ENCODE data around the gene DCC. TPM values are rescaled to one million over a fixed set of nuclear protein-coding genes. Genes with fewer than 3 reads are reported as not detected.

DCC gene
- total and polyA plus RNA-seq, 2 experiments from 2014 or later = 0.27 to 0.38 TPM

DNA sequence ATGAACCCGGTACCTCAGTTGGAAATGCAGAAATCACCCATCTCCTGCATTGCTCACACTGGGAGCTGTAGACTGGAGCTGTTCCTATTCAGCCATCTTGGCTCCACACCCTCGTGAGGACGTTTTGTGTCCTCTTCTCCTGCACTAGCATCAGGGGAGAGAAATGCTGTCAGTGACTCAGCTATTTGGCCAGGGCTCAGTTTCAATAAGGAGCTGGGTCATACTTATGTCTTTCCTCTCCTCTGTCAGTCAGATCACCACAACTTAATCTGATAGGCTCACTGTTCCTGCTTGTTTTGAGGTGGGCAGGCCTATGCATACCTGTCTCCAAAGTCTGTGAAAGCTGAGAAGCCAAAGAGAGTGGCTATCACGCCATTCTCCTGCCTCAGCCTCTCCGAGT, 921.2 kb downstream of the DCC start:
- Histone ChIP-seq H3K4me3 (no peak overlapping the region), H3K36me3 (no peaks in the 10 kb centered on the region), H3K9me3 (ENCODE audit: low read depth) (no peaks in the 10 kb centered on the region), H3K27ac (no peak overlapping the region), H3K4me1 (ENCODE audit: low read depth) (no peaks in the 10 kb centered on the region), H3K27me3 (no peaks in the 10 kb centered on the region)
- DNase-seq (ENCODE audit: low read depth in 1 of 2, low spot score in 1 of 2) = no peak
- TF ChIP-seq, protein P1, sequence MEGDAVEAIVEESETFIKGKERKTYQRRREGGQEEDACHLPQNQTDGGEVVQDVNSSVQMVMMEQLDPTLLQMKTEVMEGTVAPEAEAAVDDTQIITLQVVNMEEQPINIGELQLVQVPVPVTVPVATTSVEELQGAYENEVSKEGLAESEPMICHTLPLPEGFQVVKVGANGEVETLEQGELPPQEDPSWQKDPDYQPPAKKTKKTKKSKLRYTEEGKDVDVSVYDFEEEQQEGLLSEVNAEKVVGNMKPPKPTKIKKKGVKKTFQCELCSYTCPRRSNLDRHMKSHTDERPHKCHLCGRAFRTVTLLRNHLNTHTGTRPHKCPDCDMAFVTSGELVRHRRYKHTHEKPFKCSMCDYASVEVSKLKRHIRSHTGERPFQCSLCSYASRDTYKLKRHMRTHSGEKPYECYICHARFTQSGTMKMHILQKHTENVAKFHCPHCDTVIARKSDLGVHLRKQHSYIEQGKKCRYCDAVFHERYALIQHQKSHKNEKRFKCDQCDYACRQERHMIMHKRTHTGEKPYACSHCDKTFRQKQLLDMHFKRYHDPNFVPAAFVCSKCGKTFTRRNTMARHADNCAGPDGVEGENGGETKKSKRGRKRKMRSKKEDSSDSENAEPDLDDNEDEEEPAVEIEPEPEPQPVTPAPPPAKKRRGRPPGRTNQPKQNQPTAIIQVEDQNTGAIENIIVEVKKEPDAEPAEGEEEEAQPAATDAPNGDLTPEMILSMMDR (IDR thresholded peaks at IDR 0.05; ENCODE audit: low read depth, low read length) = no peak

DNA sequence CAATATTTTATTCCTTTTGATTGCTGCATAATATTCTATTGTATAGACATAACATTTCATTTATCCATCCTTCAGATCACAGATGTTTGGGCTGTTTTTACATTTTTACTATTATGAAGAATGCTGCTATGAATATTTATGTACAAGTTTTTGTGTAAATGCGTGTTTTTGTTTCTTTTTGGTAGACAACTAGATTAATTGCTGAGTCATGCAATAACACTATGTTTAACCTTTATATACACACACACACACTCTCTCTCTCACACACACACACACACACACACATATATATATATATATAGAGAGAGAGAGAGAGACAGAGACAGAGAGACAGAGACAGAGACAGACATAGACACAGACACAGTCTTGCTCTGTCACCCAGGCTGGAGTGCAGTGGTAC, 926.9 kb downstream of the DCC start:
- DNase-seq (ENCODE audit: low read depth in 1 of 2, low spot score in 1 of 2) = no peak
- Histone ChIP-seq H3K36me3 (no peaks in the 10 kb centered on the region), H3K27me3 (no peaks in the 10 kb centered on the region), H3K27ac (no peak overlapping the region), H3K4me3 (no peak overlapping the region), H3K9me3 (ENCODE audit: low read depth) (no peaks in the 10 kb centered on the region), H3K4me1 (ENCODE audit: low read depth) (no peaks in the 10 kb centered on the region)
- TF ChIP-seq, protein P1 (IDR thresholded peaks at IDR 0.05; ENCODE audit: low read depth, low read length) = no peak

DNA sequence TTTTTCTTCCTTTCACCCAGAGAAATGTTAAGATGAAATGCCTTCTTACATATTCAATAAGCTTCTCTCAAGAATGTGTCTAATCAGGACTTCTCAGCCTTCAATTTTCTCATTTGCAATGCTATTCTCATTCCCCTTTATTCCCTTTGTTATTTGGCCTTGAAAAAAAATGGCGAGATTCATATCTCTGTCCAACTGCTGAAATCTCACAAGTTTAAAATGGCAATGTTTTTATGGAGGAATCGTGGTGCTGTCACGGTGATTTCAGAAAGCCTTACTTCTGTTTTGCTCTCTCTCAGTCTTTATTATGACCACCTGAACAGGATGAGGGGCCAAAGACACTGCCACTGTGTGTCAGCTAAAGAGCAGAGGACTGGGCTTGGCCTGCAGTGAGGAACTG, 928.5 kb downstream of the DCC start:
- no peaks in the 10 kb centered on the region for H3K36me3 ChIP-seq
- H3K4me1 ChIP-seq (ENCODE audit: low read depth) = no peaks in the 10 kb centered on the region
- H3K9me3 ChIP-seq (ENCODE audit: low read depth) = no peaks in the 10 kb centered on the region
- H3K4me3 ChIP-seq = no peak overlapping the region
- H3K27me3 ChIP-seq = no peaks in the 10 kb centered on the region
- TF ChIP-seq, protein P1 (IDR thresholded peaks at IDR 0.05; ENCODE audit: low read depth, low read length) = no peak
- no peak for DNase-seq (ENCODE audit: low read depth in 1 of 2, low spot score in 1 of 2)
- H3K27ac ChIP-seq = no peak overlapping the region

DNA sequence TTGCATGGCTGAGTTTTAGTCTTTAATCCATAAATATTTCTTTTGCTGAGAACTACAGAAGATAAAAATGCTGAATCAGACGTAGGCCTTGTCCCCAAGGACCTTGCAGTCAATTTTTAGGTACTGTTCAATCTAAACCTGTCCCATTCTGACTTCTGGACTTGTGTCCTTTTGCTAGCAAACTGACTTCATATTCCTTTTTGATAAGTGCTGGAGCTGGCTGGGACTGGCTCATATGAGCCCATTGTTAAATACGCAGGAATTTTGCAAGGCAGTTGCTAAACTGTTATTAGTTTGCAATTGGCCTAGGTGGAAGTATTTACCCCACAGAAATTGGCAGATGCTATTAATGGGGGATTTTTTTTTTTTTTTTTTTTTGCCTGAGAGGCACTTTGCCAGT, 941.4 kb downstream of the DCC start:
- no peaks in the 10 kb centered on the region for H3K9me3 ChIP-seq (ENCODE audit: low read depth)
- no peak for DNase-seq (ENCODE audit: low read depth in 1 of 2, low spot score in 1 of 2)
- H3K4me3 ChIP-seq = no peak overlapping the region
- H3K4me1 ChIP-seq (ENCODE audit: low read depth) = no peaks in the 10 kb centered on the region
- H3K27me3 ChIP-seq = no peaks in the 10 kb centered on the region
- TF ChIP-seq, protein P1 (IDR thresholded peaks at IDR 0.05; ENCODE audit: low read depth, low read length) = no peak
- no peaks in the 10 kb centered on the region for H3K36me3 ChIP-seq
- H3K27ac ChIP-seq = no peak overlapping the region

DNA sequence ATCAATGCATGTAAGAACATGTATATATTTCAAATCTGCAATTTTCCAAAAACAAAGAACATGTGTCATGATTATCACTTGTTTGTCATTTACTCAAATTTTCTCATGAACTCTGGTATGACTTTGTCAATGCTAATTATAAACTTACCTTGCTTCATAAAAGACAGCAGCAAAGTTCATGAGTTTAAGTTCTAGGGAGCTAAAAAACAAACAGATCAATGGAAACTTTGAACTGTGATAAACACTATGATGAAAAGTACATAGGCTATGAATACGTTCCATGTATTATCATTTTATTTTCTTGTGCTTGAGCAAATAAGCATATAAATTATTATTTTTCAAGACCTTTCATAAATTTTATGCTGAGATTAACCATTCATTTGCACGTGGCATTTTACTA, 943.7 kb downstream of the DCC start:
- Histone ChIP-seq H3K27me3 (no peaks in the 10 kb centered on the region), H3K4me1 (ENCODE audit: low read depth) (no peaks in the 10 kb centered on the region), H3K36me3 (no peaks in the 10 kb centered on the region), H3K4me3 (no peak overlapping the region), H3K27ac (no peak overlapping the region), H3K9me3 (ENCODE audit: low read depth) (no peaks in the 10 kb centered on the region)
- DNase-seq (ENCODE audit: low read depth in 1 of 2, low spot score in 1 of 2) = no peak
- TF ChIP-seq, protein P1 (IDR thresholded peaks at IDR 0.05; ENCODE audit: low read depth, low read length) = no peak

DNA sequence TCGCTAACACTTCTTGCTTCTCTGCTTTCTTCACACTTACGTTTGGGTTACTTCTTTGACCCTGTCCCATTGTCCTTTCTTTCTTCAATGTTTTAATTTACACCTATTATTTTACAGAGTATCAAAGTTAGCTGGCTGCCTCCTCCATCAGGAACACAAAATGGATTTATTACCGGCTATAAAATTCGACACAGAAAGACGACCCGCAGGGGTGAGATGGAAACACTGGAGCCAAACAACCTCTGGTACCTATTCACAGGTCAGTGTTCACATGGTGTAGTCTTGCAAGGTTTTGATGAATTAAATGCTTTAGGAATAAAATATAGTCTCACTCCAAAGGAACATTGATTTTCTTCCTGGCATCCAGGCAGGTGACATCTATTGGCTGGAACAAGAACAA, 965.5 kb downstream of the DCC start:
- no peaks in the 10 kb centered on the region for H3K4me1 ChIP-seq (ENCODE audit: low read depth)
- no peaks in the 10 kb centered on the region for H3K36me3 ChIP-seq
- no peak overlapping the region for H3K4me3 ChIP-seq
- no peak for DNase-seq (ENCODE audit: low read depth in 1 of 2, low spot score in 1 of 2)
- no peaks in the 10 kb centered on the region for H3K27me3 ChIP-seq
- TF ChIP-seq, protein P1 (IDR thresholded peaks at IDR 0.05; ENCODE audit: low read depth, low read length) = no peak
- H3K27ac ChIP-seq = no peak overlapping the region
- no peaks in the 10 kb centered on the region for H3K9me3 ChIP-seq (ENCODE audit: low read depth)
